ENCODE measurements around the gene UFSP2. TPM values are rescaled to one million over a fixed set of nuclear protein-coding genes. Genes with fewer than 3 reads are reported as not detected.

UFSP2 gene
- total RNA-seq, 6 experiments from 2014 or later = 12.8 to 17.6 (median 14.0) TPM

DNA sequence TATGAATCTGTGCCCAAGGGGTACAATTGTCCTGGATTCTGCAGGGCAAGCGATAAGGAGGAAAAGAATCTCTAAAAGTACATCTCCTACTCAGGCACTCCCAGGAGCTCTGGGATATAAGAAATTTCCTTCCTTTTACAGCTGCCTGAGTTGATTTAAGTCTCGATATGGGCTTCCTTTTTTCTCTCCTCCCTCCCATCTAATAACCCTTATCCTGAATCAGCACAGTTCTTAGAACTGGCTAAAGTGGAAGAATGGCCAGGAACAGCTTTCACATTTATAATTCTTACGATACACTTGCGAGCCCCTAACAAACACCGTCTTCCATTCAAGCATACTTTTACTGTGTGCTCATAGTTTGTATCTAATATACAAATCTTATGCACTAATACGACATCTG is 51.2 kb downstream of the UFSP2 start:
- Histone ChIP-seq H3K27ac (no peak overlapping the region), H3K36me3 (no peaks in the 10 kb centered on the region), H3K4me3 (no peak overlapping the region), H3K4me1 (peaks cover 0 to under 1% (median 0%) of the 10 kb centered on the region in 4 donors), H3K9me3 (no peaks in the 10 kb centered on the region), H3K27me3 (no peaks in the 10 kb centered on the region)
- 51% methylated on average over 6 of the region's 6 CpGs for WGBS (ENCODE audit: insufficient coverage, low coverage, low lambda C conversion rate, missing lambda C conversion rate)
- no peak for DNase-seq
- no peak for TF ChIP-seq POLR2A (IDR thresholded peaks at IDR 0.05)
- TF ChIP-seq CTCF (IDR thresholded peaks at IDR 0.05) = no peak
- ATAC-seq = peak in 1 of 4 donors; percentile 28
- intact Hi-C loops (cut with DNase I) = no loop called here

DNA sequence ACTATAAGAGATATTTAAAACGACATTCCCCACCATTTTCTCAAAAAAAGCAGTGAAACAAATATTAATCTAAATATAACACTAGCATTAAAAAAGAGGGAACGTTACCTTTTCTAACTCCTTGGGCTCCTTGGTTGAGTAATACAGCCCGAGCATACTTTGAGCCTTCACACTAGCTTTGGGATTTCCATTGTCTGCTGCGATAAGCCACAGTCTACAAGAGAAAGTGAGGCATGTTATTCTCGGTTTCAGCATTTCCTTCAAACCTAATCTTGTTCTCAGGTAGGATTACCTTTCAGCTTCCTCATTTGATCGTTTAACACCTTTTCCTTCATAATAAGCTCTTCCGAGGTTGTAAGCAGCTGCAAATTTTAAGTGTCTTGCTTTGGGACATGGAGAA is 51.7 kb downstream of the UFSP2 start:
- H3K4me1 ChIP-seq = no peaks in the 10 kb centered on the region
- no peaks in the 10 kb centered on the region for H3K36me3 ChIP-seq
- intact Hi-C loops (cut with DNase I) = no loop called here
- H3K9me3 ChIP-seq = no peaks in the 10 kb centered on the region
- WGBS (ENCODE audit: insufficient coverage, low coverage, low lambda C conversion rate, missing lambda C conversion rate) = 77% methylated on average over 7 of the region's 7 CpGs
- H3K27ac ChIP-seq = no peak overlapping the region
- DNase-seq (no peak), ATAC-seq (no peak)
- no peak for TF ChIP-seq POLR2A (IDR thresholded peaks at IDR 0.05)
- TF ChIP-seq CTCF (IDR thresholded peaks at IDR 0.05) = no peak
- no peak overlapping the region for H3K4me3 ChIP-seq
- no peaks in the 10 kb centered on the region for H3K27me3 ChIP-seq

GRCh38 chr4:185371702-185372101 is 54.1 kb downstream of the UFSP2 start:
- Histone ChIP-seq H3K4me3 (no peak overlapping the region), H3K4me1 (no peaks in the 10 kb centered on the region), H3K36me3 (no peaks in the 10 kb centered on the region), H3K9me3 (no peaks in the 10 kb centered on the region), H3K27ac (no peak overlapping the region), H3K27me3 (no peaks in the 10 kb centered on the region)
- DNase-seq (no peak), ATAC-seq (no peak)
- TF ChIP-seq CTCF (IDR thresholded peaks at IDR 0.05) = no peak
- TF ChIP-seq POLR2A (IDR thresholded peaks at IDR 0.05) = no peak
- 95% methylated on average over 8 of the region's 11 CpGs for WGBS (ENCODE audit: insufficient coverage, low coverage, low lambda C conversion rate, missing lambda C conversion rate)
- intact Hi-C loops (cut with DNase I) = no loop called here

DNA sequence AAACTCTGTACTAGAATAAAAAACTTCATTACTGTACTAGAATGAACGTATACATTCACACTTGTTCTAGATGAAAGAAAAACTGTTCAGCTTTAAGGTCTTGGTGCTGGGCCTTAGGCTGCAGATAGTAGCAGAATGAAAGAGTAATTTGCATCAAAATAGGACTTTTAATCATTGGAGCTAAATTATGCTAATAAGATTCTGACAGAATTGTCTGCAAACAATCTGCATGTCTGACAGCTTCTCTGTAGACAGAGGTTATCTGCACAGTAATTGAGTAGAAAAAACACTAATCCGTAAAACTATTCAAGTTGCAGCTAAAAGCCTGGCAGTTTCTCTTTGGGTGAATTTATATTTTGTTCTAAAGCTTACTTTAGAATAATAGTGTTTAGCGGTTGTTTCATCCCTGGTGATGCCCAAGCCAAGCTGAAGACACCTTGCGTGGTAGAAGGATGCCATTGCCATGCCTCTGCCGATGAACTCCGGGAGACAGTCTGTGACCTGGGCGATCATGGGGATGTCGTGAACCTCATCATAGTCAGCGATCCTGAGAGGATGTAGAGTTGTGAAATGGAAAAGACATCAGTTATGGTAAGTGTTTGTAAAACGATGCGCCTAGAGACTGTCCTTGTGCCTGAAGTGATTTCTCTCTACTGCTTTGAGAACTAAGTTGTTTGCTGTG is 55.4 kb downstream of the UFSP2 start:
- no peaks in the 10 kb centered on the region for H3K27me3 ChIP-seq
- no peak for ATAC-seq
- 93% methylated on average over 5 of the region's 11 CpGs for WGBS (ENCODE audit: insufficient coverage, low coverage, low lambda C conversion rate, missing lambda C conversion rate)
- no peaks in the 10 kb centered on the region for H3K36me3 ChIP-seq
- H3K4me1 ChIP-seq = no peaks in the 10 kb centered on the region
- no peak overlapping the region for H3K4me3 ChIP-seq
- intact Hi-C loops (cut with DNase I) = no loop called here
- DNase-seq = no peak
- H3K9me3 ChIP-seq = no peaks in the 10 kb centered on the region
- TF ChIP-seq POLR2A (IDR thresholded peaks at IDR 0.05) (no peak), CTCF (IDR thresholded peaks at IDR 0.05) (no peak)
- H3K27ac ChIP-seq = no peak overlapping the region

Measured in right lobe of liver (tissue), 6 donors.